Esophagus squamous epithelium (tissue), 4 donors: ENCODE results near the gene RDH13.
"Not testable (repeated sequence)": the region's sequence is repeated elsewhere in the genome, so short reads cannot be mapped to it uniquely, and the experiment has no call there.

ENCODE experiments used
- CTCF ChIP-seq, 6 experiments: fragments of 450-650 bp in 4 of 6; fragments of 200-600 bp in 2 of 6; sonication (generic) in 2 of 6; IDR thresholded peaks; one replicate each; pipeline ENCODE4 v1.5.1; 2016 to 2019; ENCODE audit warnings: antibody characterized with exemption in 6 of 6, mild to moderate bottlenecking in 4 of 6, moderate library complexity in 4 of 6
- POLR2A ChIP-seq, 4 donors: fragments of 450-650 bp; IDR thresholded peaks; one replicate each; pipeline ENCODE4 v1.6.1; 2017; ENCODE audit warnings: antibody characterized with exemption in 4 of 4, mild to moderate bottlenecking in 4 of 4, moderate library complexity in 3 of 4

GRCh38 chr19:55027140-55027471 is 35.8 kb downstream of the RDH13 start:
- not testable (repeated sequence) for TF ChIP-seq CTCF, POLR2A (IDR thresholded peaks at IDR 0.05)
